ENCODE data around the gene ERICH6B.

Gene ERICH6B

DNA sequence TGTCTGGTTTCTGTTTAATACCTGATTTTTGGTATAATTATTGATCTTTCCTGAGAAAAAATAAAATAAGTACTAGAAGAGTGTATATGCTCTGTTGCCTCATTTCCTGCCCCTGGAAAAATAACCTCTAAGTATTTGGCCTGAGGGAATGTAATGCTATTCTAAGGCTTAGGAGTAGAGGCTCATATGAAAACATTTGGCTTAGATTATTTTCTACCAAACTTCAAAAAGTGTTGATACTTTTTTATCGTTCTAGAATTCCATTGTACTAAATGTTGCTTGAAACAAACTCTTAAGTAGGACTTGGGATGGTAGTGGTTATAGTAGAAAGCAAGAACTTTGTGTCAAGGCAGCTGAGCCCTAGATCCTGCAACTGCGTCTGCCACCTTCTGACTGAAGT, 93.0 kb downstream of the ERICH6B start:
- H3K79me2 ChIP-seq = no peaks in the 10 kb centered on the region
- H3K27ac ChIP-seq = no peak overlapping the region
- no peaks in the 10 kb centered on the region for H3K36me3 ChIP-seq (ENCODE audit: control insufficient read depth, insufficient read depth, low read length)
- H3K9me3 ChIP-seq (ENCODE audit: control insufficient read depth, low read length) = no peaks in the 10 kb centered on the region
- no peak overlapping the region for H3K4me2 ChIP-seq (ENCODE audit: low read length)
- H3K4me3 ChIP-seq (ENCODE audit: low read depth, low read length) = no peak overlapping the region
- no peak overlapping the region for H3K9ac ChIP-seq
- H3K27me3 ChIP-seq (ENCODE audit: control insufficient read depth, insufficient read depth, low read length) = no peaks in the 10 kb centered on the region
- TF ChIP-seq, protein P1, sequence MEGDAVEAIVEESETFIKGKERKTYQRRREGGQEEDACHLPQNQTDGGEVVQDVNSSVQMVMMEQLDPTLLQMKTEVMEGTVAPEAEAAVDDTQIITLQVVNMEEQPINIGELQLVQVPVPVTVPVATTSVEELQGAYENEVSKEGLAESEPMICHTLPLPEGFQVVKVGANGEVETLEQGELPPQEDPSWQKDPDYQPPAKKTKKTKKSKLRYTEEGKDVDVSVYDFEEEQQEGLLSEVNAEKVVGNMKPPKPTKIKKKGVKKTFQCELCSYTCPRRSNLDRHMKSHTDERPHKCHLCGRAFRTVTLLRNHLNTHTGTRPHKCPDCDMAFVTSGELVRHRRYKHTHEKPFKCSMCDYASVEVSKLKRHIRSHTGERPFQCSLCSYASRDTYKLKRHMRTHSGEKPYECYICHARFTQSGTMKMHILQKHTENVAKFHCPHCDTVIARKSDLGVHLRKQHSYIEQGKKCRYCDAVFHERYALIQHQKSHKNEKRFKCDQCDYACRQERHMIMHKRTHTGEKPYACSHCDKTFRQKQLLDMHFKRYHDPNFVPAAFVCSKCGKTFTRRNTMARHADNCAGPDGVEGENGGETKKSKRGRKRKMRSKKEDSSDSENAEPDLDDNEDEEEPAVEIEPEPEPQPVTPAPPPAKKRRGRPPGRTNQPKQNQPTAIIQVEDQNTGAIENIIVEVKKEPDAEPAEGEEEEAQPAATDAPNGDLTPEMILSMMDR (IDR thresholded peaks at IDR 0.05) = no peak
- H3K4me1 ChIP-seq = no peaks in the 10 kb centered on the region
- no peak overlapping the region for H2AFZ ChIP-seq

GRCh38 chr13:45521297-45521696, 94.2 kb downstream of the ERICH6B start:
- Histone ChIP-seq H3K9ac (no peak overlapping the region), H3K27me3 (ENCODE audit: control insufficient read depth, insufficient read depth, low read length) (no peaks in the 10 kb centered on the region), H3K4me3 (ENCODE audit: low read depth, low read length) (no peak overlapping the region), H3K36me3 (ENCODE audit: control insufficient read depth, insufficient read depth, low read length) (no peaks in the 10 kb centered on the region), H2AFZ (no peak overlapping the region), H3K27ac (no peak overlapping the region), H3K4me1 (no peaks in the 10 kb centered on the region), H3K9me3 (ENCODE audit: control insufficient read depth, low read length) (no peaks in the 10 kb centered on the region), H3K79me2 (no peaks in the 10 kb centered on the region), H3K4me2 (ENCODE audit: low read length) (no peak overlapping the region)
- TF ChIP-seq, protein P1 (IDR thresholded peaks at IDR 0.05) = no peak

GRCh38 chr13:45519493-45519892, 96.0 kb downstream of the ERICH6B start:
- no peaks in the 10 kb centered on the region for H3K9me3 ChIP-seq (ENCODE audit: control insufficient read depth, low read length)
- TF ChIP-seq, protein P1 (IDR thresholded peaks at IDR 0.05) = no peak
- H3K4me3 ChIP-seq (ENCODE audit: low read depth, low read length) = no peak overlapping the region
- H3K36me3 ChIP-seq (ENCODE audit: control insufficient read depth, insufficient read depth, low read length) = no peaks in the 10 kb centered on the region
- H3K9ac ChIP-seq = no peak overlapping the region
- no peaks in the 10 kb centered on the region for H3K79me2 ChIP-seq
- H3K4me2 ChIP-seq (ENCODE audit: low read length) = no peak overlapping the region
- H3K27me3 ChIP-seq (ENCODE audit: control insufficient read depth, insufficient read depth, low read length) = no peaks in the 10 kb centered on the region
- no peak overlapping the region for H2AFZ ChIP-seq
- H3K4me1 ChIP-seq = no peaks in the 10 kb centered on the region
- H3K27ac ChIP-seq = no peak overlapping the region

- H3K36me3 ChIP-seq (ENCODE audit: control insufficient read depth, insufficient read depth, low read length) = no peaks in the 10 kb centered on the region
- H3K4me1 ChIP-seq = no peaks in the 10 kb centered on the region
- H3K27ac ChIP-seq = no peak overlapping the region
- no peaks in the 10 kb centered on the region for H3K27me3 ChIP-seq (ENCODE audit: control insufficient read depth, insufficient read depth, low read length)
- no peak overlapping the region for H3K4me2 ChIP-seq (ENCODE audit: low read length)
- TF ChIP-seq, protein P1 (IDR thresholded peaks at IDR 0.05) = no peak
- H3K79me2 ChIP-seq = no peaks in the 10 kb centered on the region
- H3K4me3 ChIP-seq (ENCODE audit: low read depth, low read length) = no peak overlapping the region
- H3K9me3 ChIP-seq (ENCODE audit: control insufficient read depth, low read length) = no peaks in the 10 kb centered on the region
- no peak overlapping the region for H2AFZ ChIP-seq
- no peak overlapping the region for H3K9ac ChIP-seq
Observed at GRCh38 chr13:45518525-45519245, 96.9 kb downstream of the ERICH6B start.

GRCh38 chr13:45516757-45517156, 98.8 kb downstream of the ERICH6B start:
- H2AFZ ChIP-seq = no peak overlapping the region
- TF ChIP-seq, protein P1 (IDR thresholded peaks at IDR 0.05) = no peak
- no peak overlapping the region for H3K9ac ChIP-seq
- H3K4me3 ChIP-seq (ENCODE audit: low read depth, low read length) = no peak overlapping the region
- no peak overlapping the region for H3K4me2 ChIP-seq (ENCODE audit: low read length)
- no peaks in the 10 kb centered on the region for H3K79me2 ChIP-seq
- H3K4me1 ChIP-seq = no peaks in the 10 kb centered on the region
- H3K27me3 ChIP-seq (ENCODE audit: control insufficient read depth, insufficient read depth, low read length) = no peaks in the 10 kb centered on the region
- no peaks in the 10 kb centered on the region for H3K9me3 ChIP-seq (ENCODE audit: control insufficient read depth, low read length)
- no peak overlapping the region for H3K27ac ChIP-seq
- no peaks in the 10 kb centered on the region for H3K36me3 ChIP-seq (ENCODE audit: control insufficient read depth, insufficient read depth, low read length)
